Suprapubic skin (tissue), 4 donors: ENCODE data around the gene RSRC1. TPM values are rescaled to one million over a fixed set of nuclear protein-coding genes. Genes with fewer than 3 reads are reported as not detected.
"Not testable (repeated sequence)": the region's sequence is repeated elsewhere in the genome, so short reads cannot be mapped to it uniquely, and the experiment has no call there.

Experiments
- DNase-seq, 2 donors: peaks; one replicate each; pipeline ENCODE4 v3.0.0-alpha.2; 2019; ENCODE audit warnings: low spot score in 2 of 2
- H3K27ac ChIP-seq: fragments of 200-600 bp; sonication (generic); one replicate; pipeline ENCODE4 v1.5.1; 2019
- H3K27me3 ChIP-seq: fragments of 200-600 bp; sonication (generic); one replicate; pipeline ENCODE4 v1.5.1; 2019
- H3K36me3 ChIP-seq: fragments of 200-600 bp; sonication (generic); one replicate; pipeline ENCODE4 v1.5.1; 2019
- H3K4me1 ChIP-seq: fragments of 200-600 bp; sonication (generic); one replicate; pipeline ENCODE4 v1.5.1; 2019
- H3K4me3 ChIP-seq: fragments of 200-600 bp; sonication (generic); one replicate; pipeline ENCODE4 v1.5.1; 2019; ENCODE audit warnings: mild to moderate bottlenecking
- H3K9me3 ChIP-seq: fragments of 200-600 bp; sonication (generic); one replicate; pipeline ENCODE4 v1.5.1; 2019
- CTCF ChIP-seq, 2 donors: fragments of 200-600 bp in 1 of 2; fragments of 450-650 bp in 1 of 2; sonication (generic) in 1 of 2; IDR thresholded peaks; one replicate each; pipeline ENCODE4 v1.5.1; 2016 to 2019; ENCODE audit warnings: antibody characterized with exemption in 2 of 2, mild to moderate bottlenecking in 1 of 2, moderate library complexity in 1 of 2
- EP300 ChIP-seq: sonication (generic); formaldehyde crosslinking; IDR thresholded peaks from one replicate; pipeline ENCODE4 v1.6.1; 2017; ENCODE audit warnings: antibody characterized with exemption
- POLR2A ChIP-seq, 2 donors: fragments of 450-650 bp; IDR thresholded peaks; one replicate each; pipeline ENCODE4 v1.6.1; 2017; ENCODE audit warnings: antibody characterized with exemption in 2 of 2, mild to moderate bottlenecking in 2 of 2, moderate library complexity in 2 of 2
- POLR2AphosphoS5 ChIP-seq, 3 donors: sonication (generic); formaldehyde crosslinking; IDR thresholded peaks; one replicate each; pipeline ENCODE4 v1.6.1; 2017; ENCODE audit warnings: antibody characterized with exemption in 3 of 3
- WGBS: methylation state at CpG from one replicate; pipeline ENCODE4 v1.1.5; 2018; 5-methylcytosine and 5-hydroxymethylcytosine counted together
- total RNA-seq, 4 donors: library from RNA; depleted of rRNA; stranded (reverse); fragments of >200 nt; gene quantifications; one replicate each; pipeline ENCODE4 v1.1.0, GENCODE V29; 2016

Gene RSRC1
- total RNA-seq, 4 donors from 2014 or later, result 20.4 to 33.2 (median 30.4) TPM

DNA sequence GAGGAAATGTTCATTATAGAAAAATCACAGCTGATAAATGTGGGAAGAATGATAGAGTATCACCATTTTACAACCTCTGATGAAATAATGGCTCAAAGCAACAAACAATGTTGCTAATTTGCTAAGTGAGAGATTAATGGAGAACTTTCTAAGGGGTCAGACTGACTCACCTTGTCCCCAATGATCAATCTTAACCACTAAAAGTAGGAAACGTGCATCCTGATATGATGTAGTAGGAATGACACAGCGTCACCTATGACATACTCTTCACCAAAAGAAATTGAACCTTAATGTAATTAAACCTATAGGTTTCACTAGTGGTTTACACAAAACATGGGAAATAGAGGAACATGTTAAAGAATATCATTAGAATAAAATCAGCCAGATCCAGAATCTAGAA, 426.0 kb downstream of the RSRC1 start:
- no peak for TF ChIP-seq POLR2A (IDR thresholded peaks at IDR 0.05)
- TF ChIP-seq POLR2AphosphoS5 (IDR thresholded peaks at IDR 0.05), result no peak
- TF ChIP-seq EP300, result no peak
- no peak for TF ChIP-seq CTCF (IDR thresholded peaks at IDR 0.05)
- no peaks in the 10 kb centered on the region for H3K27me3 ChIP-seq
- DNase-seq, result no peak
- H3K4me3 ChIP-seq, result no peak overlapping the region
- H3K4me1 ChIP-seq, result no peaks in the 10 kb centered on the region
- no peaks in the 10 kb centered on the region for H3K36me3 ChIP-seq
- no peaks in the 10 kb centered on the region for H3K9me3 ChIP-seq
- 83% methylated on average over 2 of the region's 2 CpGs for WGBS
- H3K27ac ChIP-seq, result no peak overlapping the region

DNA sequence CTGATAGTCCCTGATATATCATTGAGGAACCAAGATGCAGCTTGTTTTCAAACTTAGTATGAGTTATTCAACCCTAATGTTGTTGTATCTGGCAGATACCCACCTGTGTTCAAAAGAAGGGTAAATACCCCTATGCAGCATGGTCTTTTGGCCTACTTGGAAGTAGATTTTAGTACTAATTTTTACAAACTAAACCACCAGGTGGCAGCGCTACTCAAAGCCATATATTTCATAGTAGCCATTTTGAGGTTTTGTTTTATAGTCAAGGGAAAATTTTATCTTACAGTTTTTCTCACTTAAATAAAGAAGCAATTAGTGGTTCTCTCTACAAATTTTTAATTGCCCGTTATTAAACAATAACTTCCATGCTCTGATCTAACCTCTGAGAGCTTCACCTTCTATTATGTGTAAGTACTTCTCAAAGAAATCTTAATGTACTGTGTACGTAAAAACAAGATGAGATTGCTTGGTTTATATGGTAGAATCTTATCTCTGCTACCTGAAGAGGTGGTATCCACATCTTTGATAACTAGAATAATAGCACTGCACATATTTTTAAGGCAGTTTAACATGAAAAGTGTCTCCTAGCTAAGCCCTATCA, 429.6 kb downstream of the RSRC1 start:
- Histone ChIP-seq H3K27ac (no peak overlapping the region), H3K4me3 (no peak overlapping the region), H3K9me3 (no peaks in the 10 kb centered on the region), H3K27me3 (no peaks in the 10 kb centered on the region), H3K36me3 (peaks cover 12% of the 10 kb centered on the region), H3K4me1 (no peaks in the 10 kb centered on the region)
- WGBS, result 77% methylated on average over 3 of the region's 3 CpGs
- TF ChIP-seq CTCF (IDR thresholded peaks at IDR 0.05) (no peak), POLR2AphosphoS5 (IDR thresholded peaks at IDR 0.05) (no peak), EP300 (no peak), POLR2A (IDR thresholded peaks at IDR 0.05) (no peak)
- DNase-seq, result no peak

DNA sequence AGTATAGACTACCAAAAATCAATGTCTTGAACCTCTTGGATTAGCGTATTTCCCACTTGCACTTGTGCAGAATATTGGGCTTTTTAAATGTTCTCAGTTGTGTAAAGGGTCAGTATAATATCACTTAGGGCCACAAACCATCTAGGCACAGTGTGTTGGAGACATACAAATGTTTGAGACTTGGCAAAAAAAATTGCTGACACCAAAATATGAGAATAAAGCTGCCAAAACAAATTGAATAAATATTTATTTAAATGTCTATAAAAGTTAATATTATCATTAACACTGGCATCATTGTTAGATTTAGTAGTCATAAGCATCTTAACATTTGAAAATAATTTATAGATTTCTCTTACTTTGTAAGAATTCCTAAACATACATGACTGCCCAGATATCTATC, 430.2 kb downstream of the RSRC1 start:
- TF ChIP-seq POLR2AphosphoS5 (IDR thresholded peaks at IDR 0.05) (no peak), CTCF (IDR thresholded peaks at IDR 0.05) (no peak), EP300 (no peak)
- WGBS, result 92% methylated on average over 1 of the region's 1 CpG
- no peaks in the 10 kb centered on the region for H3K4me1 ChIP-seq
- H3K4me3 ChIP-seq, result no peak overlapping the region
- no peak for DNase-seq
- H3K27ac ChIP-seq, result no peak overlapping the region
- no peaks in the 10 kb centered on the region for H3K27me3 ChIP-seq
- peaks cover 15% of the 10 kb centered on the region for H3K36me3 ChIP-seq
- no peaks in the 10 kb centered on the region for H3K9me3 ChIP-seq

- TF ChIP-seq POLR2A (IDR thresholded peaks at IDR 0.05) (no peak), EP300 (no peak), POLR2AphosphoS5 (IDR thresholded peaks at IDR 0.05) (no peak), CTCF (IDR thresholded peaks at IDR 0.05) (no peak)
- WGBS, result 89% methylated on average over 4 of the region's 4 CpGs
- Histone ChIP-seq H3K36me3 (peaks cover 15% of the 10 kb centered on the region), H3K27ac (no peak overlapping the region), H3K27me3 (no peaks in the 10 kb centered on the region), H3K9me3 (no peaks in the 10 kb centered on the region), H3K4me1 (no peaks in the 10 kb centered on the region), H3K4me3 (no peak overlapping the region)
- no peak for DNase-seq
These were observed 438.8 kb downstream of the RSRC1 start for GRCh38 chr3:158548691-158549090.

GRCh38 chr3:158549938-158550337, 440.0 kb downstream of the RSRC1 start:
- H3K9me3 ChIP-seq, H3K4me1 ChIP-seq, H3K4me3 ChIP-seq, H3K36me3 ChIP-seq, H3K27ac ChIP-seq, DNase-seq, H3K27me3 ChIP-seq: not testable (repeated sequence)
- 93% methylated on average over 9 of the region's 9 CpGs for WGBS

- H3K9me3 ChIP-seq, result no peaks in the 10 kb centered on the region
- H3K27ac ChIP-seq, result no peak overlapping the region
- 82% methylated on average over 2 of the region's 2 CpGs for WGBS
- no peak for DNase-seq
- H3K4me1 ChIP-seq, result no peaks in the 10 kb centered on the region
- H3K4me3 ChIP-seq, result no peak overlapping the region
- H3K27me3 ChIP-seq, result no peaks in the 10 kb centered on the region
- no peaks in the 10 kb centered on the region for H3K36me3 ChIP-seq
- no peak for TF ChIP-seq CTCF (IDR thresholded peaks at IDR 0.05)
- TF ChIP-seq POLR2AphosphoS5 (IDR thresholded peaks at IDR 0.05), result no peak
- no peak for TF ChIP-seq EP300
- no peak for TF ChIP-seq POLR2A (IDR thresholded peaks at IDR 0.05)
These were observed 442.2 kb downstream of the RSRC1 start for GRCh38 chr3:158552124-158552523.
